Naive thymus-derived CD4-positive, alpha-beta T cell (primary cell): ENCODE results near the gene GRIP2. TPM values are rescaled to one million over a fixed set of nuclear protein-coding genes. Genes with fewer than 3 reads are reported as not detected.

Experiments used
- ATAC-seq: fragments of 150-1000 bp; cut with Tn5 transposase; 2 replicates; pipeline ENCODE4 v1.10.0; 2021; ENCODE audit warnings: mild to moderate bottlenecking, moderate library complexity
- CTCF ChIA-PET: fragments of 350-600 bp; sonication (Branson Sonifier 250); formaldehyde crosslinking; loops from one replicate; lab custom pipeline; 2021; ENCODE audit warnings: antibody characterized with exemption; lab: Charles Lee
- POLR2A ChIA-PET: fragments of 350-600 bp; sonication (Branson Sonifier 250); formaldehyde crosslinking; loops from one replicate; lab custom pipeline; 2021; ENCODE audit warnings: antibody characterized with exemption, inconsistent platforms; lab: Charles Lee
- DNase-seq, 9 donors: peaks; one replicate each; pipeline versions ENCODE4 v3.0.0 to v3.0.0-alpha.2; 2020 to 2022; ENCODE audit warnings: mixed read lengths in 1 of 9
- H3K27ac ChIP-seq: one replicate; pipeline ENCODE4 v1.7.0; 2013; ENCODE audit warnings: mild to moderate bottlenecking, low read depth, low read length, moderate library complexity
- H3K27me3 ChIP-seq, 2 donors: one replicate each; pipeline ENCODE4 v1.7.0; 2013; ENCODE audit warnings: low read length in 2 of 2, mild to moderate bottlenecking in 2 of 2, moderate library complexity in 2 of 2; ENCODE audit not compliant: control insufficient read depth in 2 of 2, insufficient read depth in 2 of 2
- H3K36me3 ChIP-seq, 3 experiments: 1 replicate in 2 of 3; 2 replicates in 1 of 3; pipeline ENCODE4 v1.7.0; 2013; ENCODE audit warnings: low read length in 3 of 3, mild to moderate bottlenecking in 3 of 3, moderate library complexity in 1 of 3; ENCODE audit not compliant: insufficient read depth in 3 of 3, control insufficient read depth in 2 of 3
- H3K4me1 ChIP-seq, 2 donors: one replicate each; pipeline ENCODE4 v1.7.0; 2013; ENCODE audit warnings: low read length in 2 of 2, mild to moderate bottlenecking in 2 of 2, moderate library complexity in 1 of 2; ENCODE audit not compliant: control insufficient read depth in 2 of 2, insufficient read depth in 2 of 2
- H3K4me3 ChIP-seq: 2 replicates; pipeline ENCODE4 v1.7.0; 2013; ENCODE audit warnings: mild to moderate bottlenecking, low read length
- H3K9me3 ChIP-seq, 3 experiments: 1 replicate in 2 of 3; 2 replicates in 1 of 3; pipeline ENCODE4 v1.7.0; 2013; ENCODE audit warnings: low read length in 3 of 3; ENCODE audit not compliant: control insufficient read depth in 2 of 3
- H3K27ac Mint-ChIP-seq, 9 donors: one replicate each; pipeline ENCODE4 v1.8.0; 2020 to 2022; ENCODE audit warnings: mixed read lengths in 9 of 9, mild to moderate bottlenecking in 8 of 9, moderate library complexity in 5 of 9, inconsistent platforms in 2 of 9
- H3K27me3 Mint-ChIP-seq, 5 donors: one replicate each; pipeline ENCODE4 v1.8.0; 2021 to 2022; ENCODE audit warnings: mixed read lengths in 5 of 5, mild to moderate bottlenecking in 1 of 5
- H3K36me3 Mint-ChIP-seq, 5 donors: one replicate each; pipeline ENCODE4 v1.8.0; 2020 to 2022; ENCODE audit warnings: mixed read lengths in 5 of 5, mild to moderate bottlenecking in 3 of 5, inconsistent platforms in 1 of 5
- H3K4me1 Mint-ChIP-seq, 7 donors: one replicate each; pipeline ENCODE4 v1.8.0; 2020 to 2022; ENCODE audit warnings: mixed read lengths in 7 of 7, mild to moderate bottlenecking in 3 of 7, inconsistent platforms in 1 of 7
- H3K4me3 Mint-ChIP-seq, 10 donors: one replicate each; pipeline ENCODE4 v1.8.0; 2020 to 2022; ENCODE audit warnings: mild to moderate bottlenecking in 10 of 10, mixed read lengths in 10 of 10, moderate library complexity in 6 of 10, inconsistent platforms in 2 of 10
- H3K9me3 Mint-ChIP-seq, 11 donors: one replicate each; pipeline ENCODE4 v1.8.0; 2020 to 2022; ENCODE audit warnings: mixed read lengths in 11 of 11, mild to moderate bottlenecking in 4 of 11, inconsistent platforms in 1 of 11, moderate library complexity in 1 of 11
- intact Hi-C, 2 donors: fragments of 100-400 bp; cut with micrococcal nuclease; formaldehyde crosslinking; loops; one replicate each; pipeline ENCODE4 v1.15.1; 2023
- polyA plus RNA-seq, 2 donors: library from polyadenylated mRNA; unstranded; fragments of 300-500 nt; fragmentation: Illumina TruSeq; gene quantifications; one replicate each; pipeline ENCODE4 v1.2.3, GENCODE V29; 2021
- total RNA-seq, 6 experiments: library from RNA in 5 of 6; stranded (reverse) in 5 of 6; gene quantifications; 1 replicate in 5 of 6; 2 replicates in 1 of 6; pipeline ENCODE4 v1.2.3 and lab custom pipeline; 2021 to 2026

GRIP2 gene
- total and polyA plus RNA-seq, 7 experiments from 2014 or later, result not detected

- Histone ChIP-seq H3K27ac (no peak overlapping the region), H3K27me3 (no peaks in the 10 kb centered on the region), H3K9me3 (no peaks in the 10 kb centered on the region), H3K4me3 (no peak overlapping the region), H3K36me3 (peaks cover 0 to 68% (median 6%) of the 10 kb centered on the region in 3 experiments), H3K4me1 (no peaks in the 10 kb centered on the region)
- ChIA-PET POLR2A (no interaction called here), CTCF (interaction anchor here (1.3 kb wide), 1 partner anchor 51 kb away, joined by 3 read pairs; the partner anchor contains the start of gene SLC6A6)
- H3K9me3 Mint-ChIP-seq, result no peaks in the 10 kb centered on the region
- H3K27me3 Mint-ChIP-seq, result no peaks in the 10 kb centered on the region
- intact Hi-C loops, result no loop called here
- peaks cover 7 to 25% (median 15%) of the 10 kb centered on the region in 5 donors for H3K36me3 Mint-ChIP-seq
- H3K4me3 Mint-ChIP-seq, result no peak overlapping the region
- DNase-seq (no peak), ATAC-seq (no peak)
- peak overlapping the region in 5 of 9 donors; percentile 6 to 55 (median 9) for H3K27ac Mint-ChIP-seq
- H3K4me1 Mint-ChIP-seq, result peaks cover 0 to 6% (median 0%) of the 10 kb centered on the region in 7 donors
These were observed 87.1 kb downstream of the GRIP2 start for GRCh38 chr3:14452740-14453710.

GRCh38 chr3:14451844-14452739 lies 88.0 kb downstream of the GRIP2 start:
- POLR2A ChIA-PET, result no interaction called here
- H3K9me3 ChIP-seq, result no peaks in the 10 kb centered on the region
- CTCF ChIA-PET, result interaction anchor here (0.9 to 1.3 kb wide), 2 partner anchors 15 to 50 kb away, joined by 3 read pairs; partner anchors contain the start of gene SLC6A6
- peaks cover 0 to under 1% (median 0%) of the 10 kb centered on the region in 11 donors for H3K9me3 Mint-ChIP-seq
- DNase-seq (no peak), ATAC-seq (no peak)
- H3K27ac Mint-ChIP-seq, result no peak overlapping the region
- H3K27me3 Mint-ChIP-seq, result no peaks in the 10 kb centered on the region
- H3K4me1 ChIP-seq, result no peaks in the 10 kb centered on the region
- H3K27me3 ChIP-seq, result no peaks in the 10 kb centered on the region
- peaks cover 0 to 6% (median 0%) of the 10 kb centered on the region in 7 donors for H3K4me1 Mint-ChIP-seq
- peaks cover 0 to 68% (median 11%) of the 10 kb centered on the region in 3 experiments for H3K36me3 ChIP-seq
- H3K4me3 ChIP-seq, result no peak overlapping the region
- intact Hi-C loops, result no loop called here
- H3K4me3 Mint-ChIP-seq, result no peak overlapping the region
- H3K27ac ChIP-seq, result no peak overlapping the region
- H3K36me3 Mint-ChIP-seq, result peaks cover 11 to 32% (median 24%) of the 10 kb centered on the region in 5 donors

- intact Hi-C loops, result no loop called here
- peaks cover 18 to 42% (median 32%) of the 10 kb centered on the region in 5 donors for H3K36me3 Mint-ChIP-seq
- H3K4me1 ChIP-seq, result no peaks in the 10 kb centered on the region
- H3K36me3 ChIP-seq, result peaks cover 0 to 72% (median 16%) of the 10 kb centered on the region in 3 experiments
- H3K27ac Mint-ChIP-seq, result peak overlapping the region in 1 of 9 donors; percentile 57
- DNase-seq (no peak), ATAC-seq (no peak)
- peaks cover 0 to 4% (median 0%) of the 10 kb centered on the region in 11 donors for H3K9me3 Mint-ChIP-seq
- no peak overlapping the region for H3K4me3 ChIP-seq
- POLR2A ChIA-PET, result no interaction called here
- CTCF ChIA-PET, result interaction anchor here (0.9 to 1.3 kb wide), 2 partner anchors 16 to 49 kb away, joined by 3 read pairs; partner anchors contain the start of gene SLC6A6
- H3K4me3 Mint-ChIP-seq, result no peak overlapping the region
- H3K9me3 ChIP-seq, result no peaks in the 10 kb centered on the region
- H3K27me3 ChIP-seq, result no peaks in the 10 kb centered on the region
- H3K27ac ChIP-seq, result no peak overlapping the region
- H3K4me1 Mint-ChIP-seq, result peaks cover 0 to 6% (median 0%) of the 10 kb centered on the region in 7 donors
- no peaks in the 10 kb centered on the region for H3K27me3 Mint-ChIP-seq
These were observed 89.1 kb downstream of the GRIP2 start for GRCh38 chr3:14450922-14451606.

GRCh38 chr3:14450506-14450905 lies 89.6 kb downstream of the GRIP2 start:
- DNase-seq, result no peak
- POLR2A ChIA-PET, result no interaction called here
- no peak overlapping the region for H3K27ac ChIP-seq

GRCh38 chr3:14448756-14449727 lies 91.1 kb downstream of the GRIP2 start:
- H3K4me3 Mint-ChIP-seq, result no peak overlapping the region

More at GRCh38 chr3:14450506-14450905, 89.6 kb downstream of the GRIP2 start:
- ATAC-seq, result no peak
- no peaks in the 10 kb centered on the region for H3K27me3 ChIP-seq
- H3K4me1 ChIP-seq, result no peaks in the 10 kb centered on the region
- H3K36me3 ChIP-seq, result peaks cover 0 to 78% (median 17%) of the 10 kb centered on the region in 3 experiments
- H3K27ac Mint-ChIP-seq, result peak overlapping the region in 1 of 9 donors; percentile 57
- no peaks in the 10 kb centered on the region for H3K27me3 Mint-ChIP-seq
- H3K36me3 Mint-ChIP-seq, result peaks cover 23 to 47% (median 37%) of the 10 kb centered on the region in 5 donors
- H3K4me3 ChIP-seq, result no peak overlapping the region
- intact Hi-C loops, result no loop called here
- CTCF ChIA-PET, result no interaction called here
- H3K4me3 Mint-ChIP-seq, result no peak overlapping the region
- no peaks in the 10 kb centered on the region for H3K9me3 ChIP-seq
- H3K4me1 Mint-ChIP-seq, result peaks cover 0 to 6% (median 0%) of the 10 kb centered on the region in 7 donors
- H3K9me3 Mint-ChIP-seq, result peaks cover 0 to 4% (median 0%) of the 10 kb centered on the region in 11 donors

More at GRCh38 chr3:14448756-14449727, 91.1 kb downstream of the GRIP2 start:
- Mint-ChIP-seq H3K4me1 (peaks cover 0 to 12% (median 2%) of the 10 kb centered on the region in 7 donors), H3K27ac (no peak overlapping the region), H3K36me3 (peaks cover 21 to 54% (median 43%) of the 10 kb centered on the region in 5 donors), H3K27me3 (no peaks in the 10 kb centered on the region), H3K9me3 (peaks cover 0 to 4% (median 0%) of the 10 kb centered on the region in 11 donors)
- Histone ChIP-seq H3K4me3 (no peak overlapping the region), H3K27me3 (no peaks in the 10 kb centered on the region), H3K36me3 (peaks cover 0 to 79% (median 17%) of the 10 kb centered on the region in 3 experiments), H3K4me1 (no peaks in the 10 kb centered on the region), H3K9me3 (no peaks in the 10 kb centered on the region), H3K27ac (no peak overlapping the region)
- ATAC-seq (no peak), DNase-seq (no peak)
- ChIA-PET CTCF (interaction anchor here (1.3 kb wide), 1 partner anchor 49 kb away, joined by 4 read pairs; no protein-coding TSS in a partner anchor), POLR2A (no interaction called here)
- intact Hi-C loops, result loop anchor here in 1 of 2 donors (2.0 kb wide), 1 partner anchor 16 kb away; no protein-coding TSS in a partner anchor
